Stomach (tissue), 9 donors: Measurements from ENCODE around the gene CBX1. TPM values are rescaled to one million over a fixed set of nuclear protein-coding genes. Genes with fewer than 3 reads are reported as not detected.

Experiments used
- DNase-seq, 2 donors: peaks; one replicate each; pipeline versions ENCODE4 v3.0.0 to v3.0.0-alpha.2; 2013 to 2019
- H3K27ac ChIP-seq, 5 donors: fragments of 200-600 bp in 4 of 5; sonication (generic) in 4 of 5; one replicate each; pipeline ENCODE4 v1.5.1; 2013 to 2019; ENCODE audit warnings: mild to moderate bottlenecking in 1 of 5, moderate library complexity in 1 of 5
- H3K27me3 ChIP-seq, 3 donors: fragments of 200-600 bp; sonication (generic); one replicate each; pipeline ENCODE4 v1.5.1; 2017 to 2019; ENCODE audit warnings: mixed run types in 1 of 3
- H3K36me3 ChIP-seq, 4 donors: fragments of 200-600 bp; sonication (generic); 1 replicate in 3 of 4; 2 replicates in 1 of 4; pipeline ENCODE4 v1.5.1; 2016 to 2019
- H3K4me1 ChIP-seq, 4 donors: fragments of 200-600 bp; sonication (generic); one replicate each; pipeline ENCODE4 v1.5.1; 2016 to 2019
- H3K4me3 ChIP-seq, 4 donors: fragments of 200-600 bp; sonication (generic) in 3 of 4; one replicate each; pipeline ENCODE4 v1.5.1; 2016 to 2019; ENCODE audit warnings: mild to moderate bottlenecking in 1 of 4
- H3K9me3 ChIP-seq, 4 donors: fragments of 200-600 bp; sonication (generic); one replicate each; pipeline ENCODE4 v1.5.1; 2016 to 2019
- EP300 ChIP-seq: sonication (generic); formaldehyde crosslinking; IDR thresholded peaks from one replicate; pipeline ENCODE4 v1.6.1; 2017; ENCODE audit warnings: antibody characterized with exemption
- POLR2A ChIP-seq, 4 donors: fragments of 450-650 bp; IDR thresholded peaks; one replicate each; pipeline ENCODE4 v1.6.1; 2016; ENCODE audit warnings: antibody characterized with exemption in 4 of 4, control low read depth in 2 of 4, mild to moderate bottlenecking in 1 of 4, moderate library complexity in 1 of 4
- POLR2AphosphoS5 ChIP-seq, 3 donors: sonication (generic); formaldehyde crosslinking; IDR thresholded peaks; one replicate each; pipeline ENCODE4 v1.6.1; 2016; ENCODE audit warnings: antibody characterized with exemption in 3 of 3
- WGBS, 5 donors: extraction: QIAGEN DNeasy Blood & Tissue Kit in 3 of 5; methylation state at CpG; one replicate each; pipeline versions ENCODE4 v1.1.5 to v1.1.7; 2013 to 2018; 5-methylcytosine and 5-hydroxymethylcytosine counted together
- intact Hi-C: fragments of 100-400 bp; cut with DNase I; formaldehyde crosslinking; loops from one replicate; pipeline ENCODE4 v1.15.1; 2023; ENCODE audit warnings: low total_unique reads
- polyA plus RNA-seq, 3 donors: library from polyadenylated mRNA; stranded (reverse); fragments of 200-250 nt; gene quantifications; one replicate each; pipeline ENCODE4 v1.2.3, GENCODE V29; 2013
- total RNA-seq, 5 donors: library from RNA; depleted of rRNA; stranded (reverse); fragments of >200 nt; gene quantifications; one replicate each; pipeline versions ENCODE4 v1.1.0 to v1.2.3, GENCODE V29; 2014 to 2016
- TF ChIP-seq, protein P1 (sequence below), 7 experiments: fragments of 450-650 bp in 4 of 7; fragments of 200-600 bp in 3 of 7; sonication (generic) in 3 of 7; IDR thresholded peaks; one replicate each; pipeline ENCODE4 v1.5.1; 2016 to 2019; ENCODE audit warnings: antibody characterized with exemption in 7 of 7, control low read depth in 2 of 7, mild to moderate bottlenecking in 1 of 7
- donor health status: healthy with polysubstance abuse.
- donor health status: Bipolar disorder and iron deficiency.
- donor health status: healthy.

CBX1 gene
- total and polyA plus RNA-seq, 8 donors, result 12.8 to 65.6 (median 27.2) TPM

DNA sequence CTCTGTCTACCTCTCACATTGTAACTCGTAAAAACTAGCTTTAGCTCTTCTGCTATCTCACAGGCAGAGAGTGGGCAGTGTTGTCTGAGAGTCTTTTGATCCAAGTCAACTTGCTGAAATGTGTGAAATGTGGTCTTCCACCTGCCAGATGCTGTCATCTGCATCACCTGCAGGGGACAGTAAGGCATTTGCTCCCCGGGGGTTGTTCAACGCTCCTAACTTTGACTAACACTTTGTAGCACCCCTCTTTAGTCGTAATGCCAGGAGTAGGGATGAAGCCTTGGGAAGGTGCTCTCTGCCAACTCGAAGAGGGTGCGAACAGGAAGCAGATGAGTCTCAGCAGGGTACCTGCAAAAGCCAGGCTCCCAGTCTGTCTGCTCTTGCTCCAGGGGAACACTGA lies 42.4 kb upstream of the CBX1 start:
- no peaks in the 10 kb centered on the region for H3K4me1 ChIP-seq
- H3K4me3 ChIP-seq, result no peak overlapping the region
- H3K36me3 ChIP-seq, result no peaks in the 10 kb centered on the region
- no peaks in the 10 kb centered on the region for H3K9me3 ChIP-seq
- DNase-seq, result no peak
- no peak overlapping the region for H3K27ac ChIP-seq
- 33 to 49% (median 43%) methylated on average over 6 of the region's 6 CpGs for WGBS, 5 donors
- intact Hi-C loops, result no loop called here
- peaks cover 0 to 72% (median 14%) of the 10 kb centered on the region in 3 donors for H3K27me3 ChIP-seq
- TF ChIP-seq POLR2A (IDR thresholded peaks at IDR 0.05) (no peak), POLR2AphosphoS5 (IDR thresholded peaks at IDR 0.05) (no peak), EP300 (no peak)
- TF ChIP-seq, protein P1, sequence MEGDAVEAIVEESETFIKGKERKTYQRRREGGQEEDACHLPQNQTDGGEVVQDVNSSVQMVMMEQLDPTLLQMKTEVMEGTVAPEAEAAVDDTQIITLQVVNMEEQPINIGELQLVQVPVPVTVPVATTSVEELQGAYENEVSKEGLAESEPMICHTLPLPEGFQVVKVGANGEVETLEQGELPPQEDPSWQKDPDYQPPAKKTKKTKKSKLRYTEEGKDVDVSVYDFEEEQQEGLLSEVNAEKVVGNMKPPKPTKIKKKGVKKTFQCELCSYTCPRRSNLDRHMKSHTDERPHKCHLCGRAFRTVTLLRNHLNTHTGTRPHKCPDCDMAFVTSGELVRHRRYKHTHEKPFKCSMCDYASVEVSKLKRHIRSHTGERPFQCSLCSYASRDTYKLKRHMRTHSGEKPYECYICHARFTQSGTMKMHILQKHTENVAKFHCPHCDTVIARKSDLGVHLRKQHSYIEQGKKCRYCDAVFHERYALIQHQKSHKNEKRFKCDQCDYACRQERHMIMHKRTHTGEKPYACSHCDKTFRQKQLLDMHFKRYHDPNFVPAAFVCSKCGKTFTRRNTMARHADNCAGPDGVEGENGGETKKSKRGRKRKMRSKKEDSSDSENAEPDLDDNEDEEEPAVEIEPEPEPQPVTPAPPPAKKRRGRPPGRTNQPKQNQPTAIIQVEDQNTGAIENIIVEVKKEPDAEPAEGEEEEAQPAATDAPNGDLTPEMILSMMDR (IDR thresholded peaks at IDR 0.05), result no peak

- intact Hi-C loops, result no loop called here
- no peak for DNase-seq
- Histone ChIP-seq H3K4me1 (no peaks in the 10 kb centered on the region), H3K27ac (no peak overlapping the region), H3K36me3 (no peaks in the 10 kb centered on the region), H3K9me3 (no peaks in the 10 kb centered on the region), H3K27me3 (peaks cover 0 to 36% (median 9%) of the 10 kb centered on the region in 3 donors), H3K4me3 (no peak overlapping the region)
- TF ChIP-seq POLR2A (IDR thresholded peaks at IDR 0.05) (no peak), EP300 (no peak), POLR2AphosphoS5 (IDR thresholded peaks at IDR 0.05) (no peak)
- 52 to 69% (median 67%) methylated on average over 2 of the region's 2 CpGs for WGBS, 5 donors
Measured at GRCh38 chr17:48139944-48140343, 38.7 kb upstream of the CBX1 start.

GRCh38 chr17:48137656-48138055 lies 36.4 kb upstream of the CBX1 start:
- intact Hi-C loops, result no loop called here
- H3K4me1 ChIP-seq, result no peaks in the 10 kb centered on the region

DNA sequence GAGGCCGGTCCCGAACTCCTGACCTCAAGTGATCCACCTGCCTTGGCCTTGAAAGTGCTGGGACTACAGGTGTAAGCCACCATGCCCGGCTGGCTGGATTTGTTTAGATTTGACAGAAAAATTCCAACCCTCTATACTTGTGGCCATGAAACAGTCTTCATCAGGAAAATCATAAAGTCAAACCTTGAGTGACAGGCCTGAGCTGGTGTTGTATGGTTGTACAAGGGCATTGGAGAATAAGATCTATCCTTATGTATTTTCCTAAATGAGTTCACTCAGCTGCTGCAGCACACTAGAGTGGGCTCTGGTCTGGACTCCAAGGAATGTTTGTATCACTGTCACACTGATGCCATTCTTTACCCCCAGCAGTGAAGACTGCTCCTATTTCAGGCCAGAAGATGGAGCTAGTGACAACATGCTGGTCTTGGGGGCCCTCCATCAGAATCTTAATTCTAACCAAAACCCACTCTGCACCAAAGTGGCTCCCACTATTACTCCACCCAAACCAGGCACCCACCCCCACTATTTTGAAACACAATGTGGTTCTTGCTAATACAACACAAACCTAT lies 33.7 kb upstream of the CBX1 start:
- no peaks in the 10 kb centered on the region for H3K36me3 ChIP-seq
- H3K27ac ChIP-seq, result no peak overlapping the region
- WGBS, 5 donors, result 74 to 93% (median 80%) methylated on average over 3 of the region's 3 CpGs
- no peaks in the 10 kb centered on the region for H3K4me1 ChIP-seq
- intact Hi-C loops, result no loop called here
- H3K4me3 ChIP-seq, result no peak overlapping the region
- no peaks in the 10 kb centered on the region for H3K27me3 ChIP-seq
- DNase-seq, result no peak
- no peaks in the 10 kb centered on the region for H3K9me3 ChIP-seq
- TF ChIP-seq POLR2A (IDR thresholded peaks at IDR 0.05) (no peak), POLR2AphosphoS5 (IDR thresholded peaks at IDR 0.05) (no peak), EP300 (no peak)
- TF ChIP-seq, protein P1 (IDR thresholded peaks at IDR 0.05), result no peak

More at GRCh38 chr17:48137656-48138055, 36.4 kb upstream of the CBX1 start:
- Histone ChIP-seq H3K27ac (no peak overlapping the region), H3K9me3 (no peaks in the 10 kb centered on the region), H3K4me3 (no peak overlapping the region), H3K36me3 (no peaks in the 10 kb centered on the region), H3K27me3 (peaks cover 0 to 16% (median 0%) of the 10 kb centered on the region in 3 donors)
- TF ChIP-seq POLR2AphosphoS5 (IDR thresholded peaks at IDR 0.05) (no peak), EP300 (no peak), POLR2A (IDR thresholded peaks at IDR 0.05) (no peak)
- TF ChIP-seq, protein P1 (IDR thresholded peaks at IDR 0.05), result no peak
- no peak for DNase-seq
- WGBS, 5 donors, result 48 to 76% (median 74%) methylated on average over 1 of the region's 1 CpG

DNA sequence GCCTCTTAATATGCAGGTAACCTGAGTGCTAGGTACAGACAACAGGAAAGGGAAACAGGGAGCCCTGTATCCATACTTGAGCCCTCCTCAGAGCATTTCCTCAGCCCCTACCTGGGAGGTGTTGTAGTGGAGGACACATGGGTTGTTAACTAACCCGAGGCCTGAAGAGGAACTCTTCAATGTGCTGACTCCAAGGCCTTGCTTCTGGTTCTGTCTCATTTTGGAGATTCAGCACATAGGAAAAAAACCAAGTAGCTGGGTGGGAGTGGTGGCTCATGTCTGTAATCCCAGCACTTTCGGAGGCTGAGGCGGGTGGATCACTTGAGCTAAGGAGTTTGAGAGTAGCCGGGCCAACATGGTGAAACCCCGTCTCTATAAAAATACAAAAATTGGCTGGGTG lies 31.1 kb upstream of the CBX1 start:
- Histone ChIP-seq H3K36me3 (no peaks in the 10 kb centered on the region), H3K9me3 (no peaks in the 10 kb centered on the region), H3K27ac (no peak overlapping the region), H3K4me3 (no peak overlapping the region), H3K4me1 (no peaks in the 10 kb centered on the region), H3K27me3 (no peaks in the 10 kb centered on the region)
- 79 to 87% (median 86%) methylated on average over 5 of the region's 5 CpGs for WGBS, 5 donors
- intact Hi-C loops, result no loop called here
- TF ChIP-seq, protein P1 (IDR thresholded peaks at IDR 0.05), result no peak
- no peak for TF ChIP-seq POLR2AphosphoS5 (IDR thresholded peaks at IDR 0.05)
- no peak for TF ChIP-seq POLR2A (IDR thresholded peaks at IDR 0.05)
- no peak for TF ChIP-seq EP300
- DNase-seq, result no peak
